HEK293 (cell line): ENCODE data around the gene EVC2.

Source experiments
- CTCF ChIA-PET: fragments of 350-600 bp; formaldehyde crosslinking; extraction: SDS; loops from one replicate; lab custom pipeline; 2021; ENCODE audit warnings: antibody characterized with exemption; lab: Yijun Ruan, JAX
- POLR2A ChIA-PET: fragments of 300-600 bp; formaldehyde crosslinking; extraction: SDS; loops from one replicate; lab custom pipeline; 2020; ENCODE audit warnings: antibody characterized with exemption, inconsistent platforms; lab: Yijun Ruan, JAX
- H3K27ac ChIP-seq: fragments of 200-500 bp; sonication (Bioruptor generic); 2 replicates; pipeline ENCODE4 v1.5.1; 2014; ENCODE audit warnings: low read depth, low read length, control low read depth, inconsistent platforms; ENCODE audit errors: extremely low read depth
- H3K36me3 ChIP-seq, 2 experiments: fragments of 200-500 bp in 1 of 2; sonication (Bioruptor generic) in 1 of 2; 1 replicate in 1 of 2; 2 replicates in 1 of 2; pipeline ENCODE4 v1.5.1; 2014 to 2017; ENCODE audit warnings: inconsistent platforms in 2 of 2, low read length in 2 of 2; ENCODE audit not compliant: control insufficient read depth in 2 of 2, insufficient read depth in 1 of 2
- H3K4me1 ChIP-seq: fragments of 200-500 bp; sonication (Bioruptor generic); 2 replicates; pipeline ENCODE4 v1.5.1; 2014; ENCODE audit warnings: mild to moderate bottlenecking, low read length, inconsistent platforms; ENCODE audit not compliant: control insufficient read depth, insufficient read depth
- H3K4me3 ChIP-seq: 2 replicates; pipeline ENCODE4 v1.5.1; 2011; ENCODE audit warnings: low read depth, mild to moderate bottlenecking, control low read depth, low read length, moderate library complexity
- H3K9me3 ChIP-seq: fragments of 200-500 bp; sonication (Bioruptor generic); 2 replicates; pipeline ENCODE4 v1.5.1; 2014; ENCODE audit warnings: low read depth, low read length, inconsistent platforms; ENCODE audit not compliant: control insufficient read depth, insufficient read depth
- GLIS2 ChIP-seq: fragments of 450-650 bp; formaldehyde crosslinking; IDR thresholded peaks from 2 replicates; pipeline ENCODE4 v1.5.1; 2016; ENCODE audit warnings: missing biosample characterization, missing genetic modification characterization
- SCRT1 ChIP-seq: fragments of 450-650 bp; formaldehyde crosslinking; IDR thresholded peaks from 2 replicates; pipeline ENCODE4 v1.5.1; 2016; ENCODE audit warnings: missing biosample characterization, missing genetic modification characterization, borderline replicate concordance
- ZBTB20 ChIP-seq: fragments of 450-650 bp; formaldehyde crosslinking; IDR thresholded peaks from 2 replicates; pipeline ENCODE4 v1.5.1; 2016; ENCODE audit warnings: missing biosample characterization, missing genetic modification characterization
- ZNF114 ChIP-seq: fragments of 450-650 bp; formaldehyde crosslinking; IDR thresholded peaks from 2 replicates; pipeline ENCODE4 v1.5.0; 2017; ENCODE audit warnings: missing biosample characterization, missing genetic modification characterization
- ZNF174 ChIP-seq: fragments of 450-650 bp; formaldehyde crosslinking; IDR thresholded peaks from 2 replicates; pipeline ENCODE4 v1.5.0; 2017; ENCODE audit warnings: missing biosample characterization, mild to moderate bottlenecking, missing genetic modification characterization
- ZNF175 ChIP-seq: fragments of 450-650 bp; formaldehyde crosslinking; IDR thresholded peaks from 2 replicates; pipeline ENCODE4 v1.5.1; 2016; ENCODE audit warnings: missing biosample characterization, missing genetic modification characterization
- ZNF366 ChIP-seq: fragments of 450-650 bp; formaldehyde crosslinking; conservative IDR thresholded peaks from 2 replicates; pipeline ENCODE4 v1.5.1; 2016; ENCODE audit warnings: missing biosample characterization, missing genetic modification characterization
- ZNF521 ChIP-seq: fragments of 450-650 bp; formaldehyde crosslinking; IDR thresholded peaks from 2 replicates; pipeline ENCODE4 v1.5.1; 2017; ENCODE audit warnings: missing biosample characterization, mild to moderate bottlenecking, missing genetic modification characterization
- ZNF621 ChIP-seq: fragments of 450-650 bp; formaldehyde crosslinking; IDR thresholded peaks from 2 replicates; pipeline ENCODE4 v1.5.1; 2017; ENCODE audit warnings: missing biosample characterization, missing genetic modification characterization
- ZNF792 ChIP-seq: fragments of 450-650 bp; formaldehyde crosslinking; IDR thresholded peaks from 2 replicates; pipeline ENCODE4 v1.5.1; 2016; ENCODE audit warnings: missing biosample characterization, missing genetic modification characterization
- TF ChIP-seq, protein P1 (sequence below): fragments of 450-650 bp; formaldehyde crosslinking; IDR thresholded peaks from 2 replicates; pipeline ENCODE4 v1.5.1; 2016; ENCODE audit warnings: missing biosample characterization, missing genetic modification characterization
- TF ChIP-seq, protein P2 (sequence below): fragments of 450-650 bp; formaldehyde crosslinking; IDR thresholded peaks from 2 replicates; pipeline ENCODE4 v1.5.1; 2016; ENCODE audit warnings: missing biosample characterization, missing genetic modification characterization, borderline replicate concordance
- TF ChIP-seq, protein P3 (sequence below): fragments of 450-650 bp; formaldehyde crosslinking; IDR thresholded peaks from 2 replicates; pipeline ENCODE4 v1.5.1; 2016; ENCODE audit warnings: missing biosample characterization, missing genetic modification characterization
- TF ChIP-seq, protein P4 (sequence below): fragments of 450-650 bp; formaldehyde crosslinking; IDR thresholded peaks from 2 replicates; pipeline ENCODE4 v1.5.1; 2016; ENCODE audit warnings: missing biosample characterization, missing genetic modification characterization
- TF ChIP-seq, protein P5 (sequence below): fragments of 450-650 bp; formaldehyde crosslinking; IDR thresholded peaks from 2 replicates; pipeline ENCODE4 v1.5.1; 2016; ENCODE audit warnings: missing biosample characterization, missing genetic modification characterization
- TF ChIP-seq, protein P6 (sequence below): fragments of 450-650 bp; formaldehyde crosslinking; IDR thresholded peaks from 2 replicates; pipeline ENCODE4 v1.5.1; 2017; ENCODE audit warnings: missing biosample characterization, missing genetic modification characterization
- TF ChIP-seq, protein P7 (sequence below): fragments of 450-650 bp; formaldehyde crosslinking; IDR thresholded peaks from 2 replicates; pipeline ENCODE4 v1.5.1; 2017; ENCODE audit warnings: missing biosample characterization, missing genetic modification characterization

EVC2 gene

DNA sequence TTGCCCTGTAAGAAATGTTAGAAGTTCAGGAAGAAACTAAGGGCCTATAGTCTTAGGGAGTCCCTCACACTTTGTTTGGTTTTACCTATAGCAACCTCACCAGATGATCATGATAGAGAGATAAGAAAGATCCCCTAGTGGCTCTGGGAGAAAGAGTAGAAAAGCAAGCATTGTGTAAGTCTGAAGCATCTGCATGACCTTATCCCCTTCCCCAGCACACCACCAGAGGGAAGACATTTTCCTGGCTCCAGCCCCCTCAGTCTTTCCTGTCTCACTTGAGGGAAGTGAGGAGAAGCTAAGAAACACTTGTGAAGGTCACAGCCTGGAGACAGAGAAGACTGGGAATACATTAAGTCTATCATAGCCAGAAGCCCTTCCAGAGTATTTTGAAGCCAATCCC lies 154.0 kb downstream of the EVC2 start (continued):
- TF ChIP-seq, protein P1, sequence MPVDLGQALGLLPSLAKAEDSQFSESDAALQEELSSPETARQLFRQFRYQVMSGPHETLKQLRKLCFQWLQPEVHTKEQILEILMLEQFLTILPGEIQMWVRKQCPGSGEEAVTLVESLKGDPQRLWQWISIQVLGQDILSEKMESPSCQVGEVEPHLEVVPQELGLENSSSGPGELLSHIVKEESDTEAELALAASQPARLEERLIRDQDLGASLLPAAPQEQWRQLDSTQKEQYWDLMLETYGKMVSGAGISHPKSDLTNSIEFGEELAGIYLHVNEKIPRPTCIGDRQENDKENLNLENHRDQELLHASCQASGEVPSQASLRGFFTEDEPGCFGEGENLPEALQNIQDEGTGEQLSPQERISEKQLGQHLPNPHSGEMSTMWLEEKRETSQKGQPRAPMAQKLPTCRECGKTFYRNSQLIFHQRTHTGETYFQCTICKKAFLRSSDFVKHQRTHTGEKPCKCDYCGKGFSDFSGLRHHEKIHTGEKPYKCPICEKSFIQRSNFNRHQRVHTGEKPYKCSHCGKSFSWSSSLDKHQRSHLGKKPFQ (tag by site-specific recombination): no peak
- TF ChIP-seq ZNF521 (tag by site-specific recombination) (no peak), GLIS2 (tag by site-specific recombination) (no peak), ZNF621 (tag by site-specific recombination) (no peak), ZNF114 (tag by site-specific recombination) (no peak), ZNF366 (tag by site-specific recombination) (no peak)
- TF ChIP-seq, protein P2, sequence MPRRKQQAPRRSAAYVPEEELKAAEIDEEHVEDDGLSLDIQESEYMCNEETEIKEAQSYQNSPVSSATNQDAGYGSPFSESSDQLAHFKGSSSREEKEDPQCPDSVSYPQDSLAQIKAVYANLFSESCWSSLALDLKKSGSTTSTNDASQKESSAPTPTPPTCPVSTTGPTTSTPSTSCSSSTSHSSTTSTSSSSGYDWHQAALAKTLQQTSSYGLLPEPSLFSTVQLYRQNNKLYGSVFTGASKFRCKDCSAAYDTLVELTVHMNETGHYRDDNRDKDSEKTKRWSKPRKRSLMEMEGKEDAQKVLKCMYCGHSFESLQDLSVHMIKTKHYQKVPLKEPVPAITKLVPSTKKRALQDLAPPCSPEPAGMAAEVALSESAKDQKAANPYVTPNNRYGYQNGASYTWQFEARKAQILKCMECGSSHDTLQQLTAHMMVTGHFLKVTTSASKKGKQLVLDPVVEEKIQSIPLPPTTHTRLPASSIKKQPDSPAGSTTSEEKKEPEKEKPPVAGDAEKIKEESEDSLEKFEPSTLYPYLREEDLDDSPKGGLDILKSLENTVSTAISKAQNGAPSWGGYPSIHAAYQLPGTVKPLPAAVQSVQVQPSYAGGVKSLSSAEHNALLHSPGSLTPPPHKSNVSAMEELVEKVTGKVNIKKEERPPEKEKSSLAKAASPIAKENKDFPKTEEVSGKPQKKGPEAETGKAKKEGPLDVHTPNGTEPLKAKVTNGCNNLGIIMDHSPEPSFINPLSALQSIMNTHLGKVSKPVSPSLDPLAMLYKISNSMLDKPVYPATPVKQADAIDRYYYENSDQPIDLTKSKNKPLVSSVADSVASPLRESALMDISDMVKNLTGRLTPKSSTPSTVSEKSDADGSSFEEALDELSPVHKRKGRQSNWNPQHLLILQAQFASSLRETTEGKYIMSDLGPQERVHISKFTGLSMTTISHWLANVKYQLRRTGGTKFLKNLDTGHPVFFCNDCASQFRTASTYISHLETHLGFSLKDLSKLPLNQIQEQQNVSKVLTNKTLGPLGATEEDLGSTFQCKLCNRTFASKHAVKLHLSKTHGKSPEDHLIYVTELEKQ (tag by site-specific recombination): no peak
- TF ChIP-seq, protein P3, sequence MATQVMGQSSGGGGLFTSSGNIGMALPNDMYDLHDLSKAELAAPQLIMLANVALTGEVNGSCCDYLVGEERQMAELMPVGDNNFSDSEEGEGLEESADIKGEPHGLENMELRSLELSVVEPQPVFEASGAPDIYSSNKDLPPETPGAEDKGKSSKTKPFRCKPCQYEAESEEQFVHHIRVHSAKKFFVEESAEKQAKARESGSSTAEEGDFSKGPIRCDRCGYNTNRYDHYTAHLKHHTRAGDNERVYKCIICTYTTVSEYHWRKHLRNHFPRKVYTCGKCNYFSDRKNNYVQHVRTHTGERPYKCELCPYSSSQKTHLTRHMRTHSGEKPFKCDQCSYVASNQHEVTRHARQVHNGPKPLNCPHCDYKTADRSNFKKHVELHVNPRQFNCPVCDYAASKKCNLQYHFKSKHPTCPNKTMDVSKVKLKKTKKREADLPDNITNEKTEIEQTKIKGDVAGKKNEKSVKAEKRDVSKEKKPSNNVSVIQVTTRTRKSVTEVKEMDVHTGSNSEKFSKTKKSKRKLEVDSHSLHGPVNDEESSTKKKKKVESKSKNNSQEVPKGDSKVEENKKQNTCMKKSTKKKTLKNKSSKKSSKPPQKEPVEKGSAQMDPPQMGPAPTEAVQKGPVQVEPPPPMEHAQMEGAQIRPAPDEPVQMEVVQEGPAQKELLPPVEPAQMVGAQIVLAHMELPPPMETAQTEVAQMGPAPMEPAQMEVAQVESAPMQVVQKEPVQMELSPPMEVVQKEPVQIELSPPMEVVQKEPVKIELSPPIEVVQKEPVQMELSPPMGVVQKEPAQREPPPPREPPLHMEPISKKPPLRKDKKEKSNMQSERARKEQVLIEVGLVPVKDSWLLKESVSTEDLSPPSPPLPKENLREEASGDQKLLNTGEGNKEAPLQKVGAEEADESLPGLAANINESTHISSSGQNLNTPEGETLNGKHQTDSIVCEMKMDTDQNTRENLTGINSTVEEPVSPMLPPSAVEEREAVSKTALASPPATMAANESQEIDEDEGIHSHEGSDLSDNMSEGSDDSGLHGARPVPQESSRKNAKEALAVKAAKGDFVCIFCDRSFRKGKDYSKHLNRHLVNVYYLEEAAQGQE (tag by site-specific recombination): no peak
- TF ChIP-seq, protein P4, sequence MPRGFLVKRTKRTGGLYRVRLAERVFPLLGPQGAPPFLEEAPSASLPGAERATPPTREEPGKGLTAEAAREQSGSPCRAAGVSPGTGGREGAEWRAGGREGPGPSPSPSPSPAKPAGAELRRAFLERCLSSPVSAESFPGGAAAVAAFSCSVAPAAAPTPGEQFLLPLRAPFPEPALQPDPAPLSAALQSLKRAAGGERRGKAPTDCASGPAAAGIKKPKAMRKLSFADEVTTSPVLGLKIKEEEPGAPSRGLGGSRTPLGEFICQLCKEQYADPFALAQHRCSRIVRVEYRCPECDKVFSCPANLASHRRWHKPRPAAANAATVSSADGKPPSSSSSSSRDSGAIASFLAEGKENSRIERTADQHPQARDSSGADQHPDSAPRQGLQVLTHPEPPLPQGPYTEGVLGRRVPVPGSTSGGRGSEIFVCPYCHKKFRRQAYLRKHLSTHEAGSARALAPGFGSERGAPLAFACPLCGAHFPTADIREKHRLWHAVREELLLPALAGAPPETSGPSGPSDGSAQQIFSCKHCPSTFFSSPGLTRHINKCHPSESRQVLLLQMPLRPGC (tag by site-specific recombination): no peak

DNA sequence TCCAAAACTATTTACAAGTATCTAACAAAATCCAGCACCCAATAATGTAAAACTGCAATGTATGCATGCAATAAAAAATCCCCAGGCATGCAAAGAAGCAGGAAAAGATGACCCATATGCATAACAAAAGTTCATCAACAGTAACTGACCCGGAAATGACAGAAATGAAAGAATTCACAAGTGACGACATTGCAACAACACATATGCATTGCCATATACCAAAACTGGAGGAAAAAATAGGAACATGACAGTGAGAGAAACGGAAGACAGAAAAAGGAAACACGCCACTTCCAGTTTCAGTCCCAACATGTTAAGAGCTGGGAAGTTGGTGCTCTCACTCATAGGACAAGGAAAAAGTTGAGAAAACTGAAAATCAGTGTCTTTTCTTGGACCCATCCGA lies 154.6 kb downstream of the EVC2 start:
- Histone ChIP-seq H3K9me3 (no peaks in the 10 kb centered on the region), H3K4me1 (no peaks in the 10 kb centered on the region), H3K4me3 (no peak overlapping the region)
- TF ChIP-seq SCRT1 (tag by site-specific recombination): no peak
- TF ChIP-seq, all 188 proteins: peak for 0
- Histone ChIP-seq H3K27ac (no peak overlapping the region), H3K36me3 (no peaks in the 10 kb centered on the region)
- ChIA-PET CTCF (no interaction called here), POLR2A (no interaction called here)

DNA sequence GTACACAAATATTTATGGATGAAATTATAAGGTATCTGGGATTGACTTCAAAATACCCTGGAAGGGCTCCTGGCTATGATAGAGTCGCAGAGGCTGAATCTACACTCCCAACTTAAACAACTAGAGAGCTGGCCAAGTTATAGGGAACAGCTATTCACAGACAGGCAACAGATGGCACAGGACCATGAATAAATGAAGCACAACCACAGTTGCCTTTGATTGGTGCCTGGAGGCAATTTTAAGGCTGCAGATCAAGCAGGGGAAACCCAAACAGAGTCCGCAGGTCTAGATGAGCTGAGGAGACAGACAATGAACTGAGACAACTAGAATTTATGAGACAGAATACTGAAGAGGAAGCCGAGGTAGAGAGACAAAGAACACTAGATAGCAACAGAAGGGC lies 155.9 kb downstream of the EVC2 start:
- H3K4me1 ChIP-seq: no peaks in the 10 kb centered on the region
- H3K9me3 ChIP-seq: no peaks in the 10 kb centered on the region
- CTCF ChIA-PET: no interaction called here
- POLR2A ChIA-PET: no interaction called here
- H3K27ac ChIP-seq: no peak overlapping the region
- H3K4me3 ChIP-seq: no peak overlapping the region
- no peaks in the 10 kb centered on the region for H3K36me3 ChIP-seq
- no peak for TF ChIP-seq ZNF792 (tag by site-specific recombination)
- TF ChIP-seq, protein P5, sequence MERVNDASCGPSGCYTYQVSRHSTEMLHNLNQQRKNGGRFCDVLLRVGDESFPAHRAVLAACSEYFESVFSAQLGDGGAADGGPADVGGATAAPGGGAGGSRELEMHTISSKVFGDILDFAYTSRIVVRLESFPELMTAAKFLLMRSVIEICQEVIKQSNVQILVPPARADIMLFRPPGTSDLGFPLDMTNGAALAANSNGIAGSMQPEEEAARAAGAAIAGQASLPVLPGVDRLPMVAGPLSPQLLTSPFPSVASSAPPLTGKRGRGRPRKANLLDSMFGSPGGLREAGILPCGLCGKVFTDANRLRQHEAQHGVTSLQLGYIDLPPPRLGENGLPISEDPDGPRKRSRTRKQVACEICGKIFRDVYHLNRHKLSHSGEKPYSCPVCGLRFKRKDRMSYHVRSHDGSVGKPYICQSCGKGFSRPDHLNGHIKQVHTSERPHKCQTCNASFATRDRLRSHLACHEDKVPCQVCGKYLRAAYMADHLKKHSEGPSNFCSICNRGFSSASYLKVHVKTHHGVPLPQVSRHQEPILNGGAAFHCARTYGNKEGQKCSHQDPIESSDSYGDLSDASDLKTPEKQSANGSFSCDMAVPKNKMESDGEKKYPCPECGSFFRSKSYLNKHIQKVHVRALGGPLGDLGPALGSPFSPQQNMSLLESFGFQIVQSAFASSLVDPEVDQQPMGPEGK (tag by site-specific recombination): no peak
- TF ChIP-seq, protein P6, sequence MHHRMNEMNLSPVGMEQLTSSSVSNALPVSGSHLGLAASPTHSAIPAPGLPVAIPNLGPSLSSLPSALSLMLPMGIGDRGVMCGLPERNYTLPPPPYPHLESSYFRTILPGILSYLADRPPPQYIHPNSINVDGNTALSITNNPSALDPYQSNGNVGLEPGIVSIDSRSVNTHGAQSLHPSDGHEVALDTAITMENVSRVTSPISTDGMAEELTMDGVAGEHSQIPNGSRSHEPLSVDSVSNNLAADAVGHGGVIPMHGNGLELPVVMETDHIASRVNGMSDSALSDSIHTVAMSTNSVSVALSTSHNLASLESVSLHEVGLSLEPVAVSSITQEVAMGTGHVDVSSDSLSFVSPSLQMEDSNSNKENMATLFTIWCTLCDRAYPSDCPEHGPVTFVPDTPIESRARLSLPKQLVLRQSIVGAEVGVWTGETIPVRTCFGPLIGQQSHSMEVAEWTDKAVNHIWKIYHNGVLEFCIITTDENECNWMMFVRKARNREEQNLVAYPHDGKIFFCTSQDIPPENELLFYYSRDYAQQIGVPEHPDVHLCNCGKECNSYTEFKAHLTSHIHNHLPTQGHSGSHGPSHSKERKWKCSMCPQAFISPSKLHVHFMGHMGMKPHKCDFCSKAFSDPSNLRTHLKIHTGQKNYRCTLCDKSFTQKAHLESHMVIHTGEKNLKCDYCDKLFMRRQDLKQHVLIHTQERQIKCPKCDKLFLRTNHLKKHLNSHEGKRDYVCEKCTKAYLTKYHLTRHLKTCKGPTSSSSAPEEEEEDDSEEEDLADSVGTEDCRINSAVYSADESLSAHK (tag by site-specific recombination): no peak
- TF ChIP-seq, protein P7, sequence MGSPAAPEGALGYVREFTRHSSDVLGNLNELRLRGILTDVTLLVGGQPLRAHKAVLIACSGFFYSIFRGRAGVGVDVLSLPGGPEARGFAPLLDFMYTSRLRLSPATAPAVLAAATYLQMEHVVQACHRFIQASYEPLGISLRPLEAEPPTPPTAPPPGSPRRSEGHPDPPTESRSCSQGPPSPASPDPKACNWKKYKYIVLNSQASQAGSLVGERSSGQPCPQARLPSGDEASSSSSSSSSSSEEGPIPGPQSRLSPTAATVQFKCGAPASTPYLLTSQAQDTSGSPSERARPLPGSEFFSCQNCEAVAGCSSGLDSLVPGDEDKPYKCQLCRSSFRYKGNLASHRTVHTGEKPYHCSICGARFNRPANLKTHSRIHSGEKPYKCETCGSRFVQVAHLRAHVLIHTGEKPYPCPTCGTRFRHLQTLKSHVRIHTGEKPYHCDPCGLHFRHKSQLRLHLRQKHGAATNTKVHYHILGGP (tag by site-specific recombination): no peak
- TF ChIP-seq ZBTB20 (tag by site-specific recombination): no peak
- no peak for TF ChIP-seq ZNF175 (tag by site-specific recombination)
- no peak for TF ChIP-seq ZNF174
